Activated CD4-positive, alpha-beta memory T cell treated with anti-CD3 and anti-CD28 coated beads, Interleukin-2, amount 10 ng/mL, durations not matched to agents 7 days and 5 days (primary cell): Measurements from ENCODE around the gene PGP. TPM values are rescaled to one million over a fixed set of nuclear protein-coding genes. Genes with fewer than 3 reads are reported as not detected.
"Not testable (repeated sequence)": the region's sequence is repeated elsewhere in the genome, so short reads cannot be mapped to it uniquely, and the experiment has no call there.

Experiments used
- CTCF ChIA-PET: fragments of 350-600 bp; sonication (Branson Sonifier 250); formaldehyde crosslinking; loops from one replicate; lab custom pipeline; 2021; ENCODE audit warnings: antibody characterized with exemption, inconsistent platforms; lab: Charles Lee
- POLR2A ChIA-PET: fragments of 350-600 bp; sonication (Branson Sonifier 250); formaldehyde crosslinking; loops from one replicate; lab custom pipeline; 2021; ENCODE audit warnings: antibody characterized with exemption; lab: Charles Lee
- DNase-seq: peaks from one replicate; pipeline ENCODE4 v3.0.0-alpha.2; 2020
- H3K27ac Mint-ChIP-seq: one replicate; pipeline ENCODE4 v1.8.0; 2021; ENCODE audit warnings: mild to moderate bottlenecking, mixed read lengths
- H3K27me3 Mint-ChIP-seq: one replicate; pipeline ENCODE4 v1.8.0; 2021; ENCODE audit warnings: mixed read lengths
- H3K36me3 Mint-ChIP-seq: one replicate; pipeline ENCODE4 v1.8.0; 2021; ENCODE audit warnings: low read depth, mixed read lengths
- H3K4me1 Mint-ChIP-seq: one replicate; pipeline ENCODE4 v1.8.0; 2021; ENCODE audit warnings: mixed read lengths
- H3K4me3 Mint-ChIP-seq: one replicate; pipeline ENCODE4 v1.8.0; 2021; ENCODE audit warnings: mild to moderate bottlenecking, mixed read lengths
- H3K9me3 Mint-ChIP-seq: one replicate; pipeline ENCODE4 v1.8.0; 2021; ENCODE audit warnings: mixed read lengths
- total RNA-seq, 2 experiments: library from RNA; stranded (reverse); gene quantifications; one replicate each; pipeline ENCODE4 v1.2.3, GENCODE V29; 2021

PGP gene, protein sequence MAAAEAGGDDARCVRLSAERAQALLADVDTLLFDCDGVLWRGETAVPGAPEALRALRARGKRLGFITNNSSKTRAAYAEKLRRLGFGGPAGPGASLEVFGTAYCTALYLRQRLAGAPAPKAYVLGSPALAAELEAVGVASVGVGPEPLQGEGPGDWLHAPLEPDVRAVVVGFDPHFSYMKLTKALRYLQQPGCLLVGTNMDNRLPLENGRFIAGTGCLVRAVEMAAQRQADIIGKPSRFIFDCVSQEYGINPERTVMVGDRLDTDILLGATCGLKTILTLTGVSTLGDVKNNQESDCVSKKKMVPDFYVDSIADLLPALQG
- total RNA-seq, result 10 to 100 TPM; 17.9 to 19.2 TPM

DNA sequence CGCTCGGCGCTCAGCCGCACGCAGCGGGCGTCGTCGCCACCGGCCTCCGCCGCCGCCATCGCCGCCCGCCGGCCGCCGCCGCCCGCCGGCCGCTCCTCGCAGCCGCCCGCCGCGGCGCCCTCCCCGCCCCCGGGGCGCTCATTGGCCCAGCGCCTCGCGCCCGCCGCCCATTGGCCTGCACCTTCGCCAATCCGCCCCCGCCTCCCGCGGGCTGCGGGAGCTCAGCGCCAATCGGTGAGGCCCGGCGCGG lies at the start of gene PGP:
TSS of gene PGP (minus strand) at position 122 of the 250 bp plus-strand sequence. CDS start at position 59, 63 bp downstream.
- peaks cover 10% of the 10 kb centered on the region for H3K36me3 Mint-ChIP-seq
- H3K4me3 Mint-ChIP-seq, result peak within 1 kb of the TSS; percentile 82
- DNase-seq, result no peak
- no peaks in the 10 kb centered on the region for H3K27me3 Mint-ChIP-seq
- ChIA-PET CTCF (interaction anchor here (1.0 to 2.0 kb wide), 6 partner anchors 8 to 306 kb away, joined by 3 to 8 read pairs (median 5); partner anchors contain the start of genes AMDHD2, E4F1, ECI1 and TRAF7), POLR2A (interaction anchor here (0.6 to 3.7 kb wide), 16 partner anchors 9 to 537 kb away, joined by 3 to 43 read pairs (median 6); partner anchors contain the start of genes DNASE1L2, E4F1, ECI1 and JPT2)
- peaks cover 25% of the 10 kb centered on the region for H3K4me1 Mint-ChIP-seq
- no peaks in the 10 kb centered on the region for H3K9me3 Mint-ChIP-seq
- peak within 1 kb of the TSS; percentile 82 for H3K27ac Mint-ChIP-seq

DNA sequence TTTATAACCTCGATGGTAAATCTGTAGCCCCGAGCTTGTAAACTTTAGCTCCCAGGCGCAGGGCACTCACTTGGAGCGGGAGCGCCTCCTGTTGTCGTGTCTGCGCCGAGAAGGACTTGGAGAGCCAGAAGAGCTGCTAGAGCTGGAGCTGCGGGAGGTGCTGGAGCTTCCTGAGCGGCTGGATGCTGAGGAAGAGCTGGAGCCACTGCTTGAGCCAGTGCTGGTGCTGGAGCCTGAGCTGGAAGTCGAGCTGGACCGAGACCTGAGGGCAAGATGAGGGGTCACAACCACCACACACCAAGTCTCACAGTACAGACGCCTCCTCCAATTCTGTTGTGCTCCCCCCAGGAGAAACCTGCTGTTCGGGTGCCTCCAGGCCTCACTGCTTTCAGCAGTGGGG lies 48.4 kb upstream of the PGP start:
- Mint-ChIP-seq H3K36me3 (peaks cover 67% of the 10 kb centered on the region), H3K4me1 (peaks cover 29% of the 10 kb centered on the region)
- H3K4me3 Mint-ChIP-seq, H3K27ac Mint-ChIP-seq, H3K9me3 Mint-ChIP-seq, DNase-seq, H3K27me3 Mint-ChIP-seq: not testable (repeated sequence)
- POLR2A ChIA-PET, result interaction anchor here (5.3 kb wide), 1 partner anchor 11 kb away, joined by 42 read pairs; the partner anchor contains the start of gene ECI1
- CTCF ChIA-PET, result interaction anchor here (2.1 kb wide), 1 partner anchor 12 kb away, joined by 6 read pairs; the partner anchor contains the start of gene ECI1

DNA sequence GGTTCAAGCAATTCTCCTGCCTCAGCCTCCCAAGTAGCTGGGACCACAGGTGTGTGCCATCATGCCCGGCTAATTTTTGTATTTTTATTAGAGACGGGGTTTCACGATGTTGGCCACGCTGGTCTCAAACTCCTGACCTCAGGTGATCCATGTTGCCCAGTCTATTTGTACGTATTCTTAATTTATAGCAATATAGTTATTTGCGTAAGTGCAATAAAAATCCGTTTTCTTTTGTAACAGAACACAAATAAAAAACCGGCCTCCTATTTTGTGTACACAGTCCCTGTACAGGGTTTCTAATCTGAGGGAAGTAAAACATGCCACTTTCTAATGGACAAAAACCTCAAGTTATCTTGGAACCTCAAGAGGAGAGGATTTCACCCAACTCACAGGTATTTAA lies 45.6 kb upstream of the PGP start:
- H3K36me3 Mint-ChIP-seq, result peaks cover 76% of the 10 kb centered on the region
- H3K27ac Mint-ChIP-seq, result no peak overlapping the region
- no peaks in the 10 kb centered on the region for H3K27me3 Mint-ChIP-seq
- no peak for DNase-seq
- peaks cover 12% of the 10 kb centered on the region for H3K4me1 Mint-ChIP-seq
- ChIA-PET CTCF (no interaction called here), POLR2A (interaction anchor here (1.9 kb wide), 1 partner anchor 9 kb away, joined by 9 read pairs; the partner anchor contains the start of gene ECI1)
- H3K4me3 Mint-ChIP-seq, result no peak overlapping the region
- H3K9me3 Mint-ChIP-seq, result no peaks in the 10 kb centered on the region

DNA sequence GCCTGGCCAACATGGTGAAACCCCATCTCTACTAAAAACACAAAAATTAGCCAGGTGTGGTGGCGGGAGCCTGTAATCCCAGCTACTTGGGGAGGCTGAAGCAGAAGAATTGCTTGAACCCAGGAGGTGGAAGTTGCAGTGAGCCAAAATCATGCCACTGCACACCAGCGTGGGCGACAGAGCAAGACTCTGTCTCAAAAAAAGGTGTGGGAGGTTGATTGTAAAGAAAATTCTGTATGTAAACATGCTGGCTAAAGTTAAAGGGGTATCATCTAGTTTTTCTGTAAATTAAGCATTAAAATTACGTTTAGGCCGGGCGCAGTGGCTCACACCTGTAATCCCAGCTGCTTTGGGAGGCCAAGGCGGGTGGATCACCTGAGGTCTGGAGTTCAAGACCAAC lies 43.9 kb upstream of the PGP start:
- H3K4me1 Mint-ChIP-seq, H3K4me3 Mint-ChIP-seq, H3K27me3 Mint-ChIP-seq, CTCF ChIA-PET, H3K9me3 Mint-ChIP-seq, DNase-seq, H3K27ac Mint-ChIP-seq, POLR2A ChIA-PET: not testable (repeated sequence)
- H3K36me3 Mint-ChIP-seq, result peaks cover 70% of the 10 kb centered on the region

DNA sequence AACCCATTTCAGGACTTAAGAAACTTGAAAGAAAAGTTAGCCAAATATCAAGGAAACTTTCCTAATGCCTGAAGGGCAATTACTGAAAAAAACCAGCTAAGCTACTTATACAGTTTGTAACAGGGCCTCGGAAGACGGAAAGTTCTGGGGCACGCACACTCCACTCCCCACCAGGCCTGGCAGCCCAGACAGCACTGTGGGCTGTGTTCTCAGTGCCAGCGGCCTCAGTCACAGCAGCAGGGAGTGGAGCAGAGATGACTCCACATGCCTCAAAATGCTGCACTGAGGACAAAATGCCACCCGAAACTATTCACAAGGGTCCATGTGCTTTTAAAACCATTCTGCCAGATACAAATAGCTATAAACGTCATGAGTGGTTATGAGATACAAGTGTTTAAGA lies 43.1 kb upstream of the PGP start:
- POLR2A ChIA-PET, result no interaction called here
- DNase-seq, result no peak
- no peak overlapping the region for H3K27ac Mint-ChIP-seq

DNA sequence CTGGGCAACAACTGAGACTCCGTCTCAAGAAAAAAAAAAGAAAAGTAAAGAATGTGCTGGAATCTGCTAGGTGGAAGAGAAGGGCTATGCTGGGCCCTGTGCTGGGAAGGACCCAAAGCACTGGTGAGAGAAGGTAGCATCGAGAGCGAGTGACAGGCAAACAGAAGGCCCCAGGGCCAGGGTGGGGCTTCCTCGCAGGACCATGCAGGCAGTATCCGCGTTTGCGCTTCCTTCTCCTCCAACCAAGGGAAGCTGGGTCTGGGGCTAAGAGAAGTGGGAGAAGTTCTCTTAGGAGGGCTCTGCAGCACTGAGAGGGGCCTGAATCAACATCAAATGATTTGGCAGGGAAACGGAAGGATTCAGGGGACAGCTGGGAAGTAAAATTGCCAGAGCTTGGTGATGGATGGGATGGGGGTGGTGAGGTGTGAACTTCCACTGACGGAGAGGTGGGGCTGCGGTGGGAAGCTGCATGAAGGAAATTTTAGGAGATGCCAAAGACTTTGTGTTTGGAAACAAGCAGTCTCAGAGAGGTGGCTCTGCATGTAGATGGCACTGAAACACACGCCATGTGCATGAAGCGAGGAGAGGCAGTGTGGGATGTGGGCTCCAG lies 42.0 kb upstream of the PGP start:
- DNase-seq, result no peak
- no peak overlapping the region for H3K4me3 Mint-ChIP-seq
- CTCF ChIA-PET, result interaction anchor here (0.8 kb wide), 1 partner anchor 105 kb away, joined by 3 read pairs; no protein-coding TSS in a partner anchor
- peaks cover 10% of the 10 kb centered on the region for H3K4me1 Mint-ChIP-seq
- no peaks in the 10 kb centered on the region for H3K27me3 Mint-ChIP-seq
- H3K36me3 Mint-ChIP-seq, result peaks cover 64% of the 10 kb centered on the region
- POLR2A ChIA-PET, result interaction anchor here (1.0 to 1.7 kb wide), 2 partner anchors 13 to 42 kb away, joined by 6 read pairs; partner anchors contain the start of gene PGP
- H3K27ac Mint-ChIP-seq, result no peak overlapping the region
- no peaks in the 10 kb centered on the region for H3K9me3 Mint-ChIP-seq

More for the DNA sequence above, 43.1 kb upstream of the PGP start:
- Mint-ChIP-seq H3K36me3 (peaks cover 72% of the 10 kb centered on the region), H3K4me3 (no peak overlapping the region), H3K9me3 (no peaks in the 10 kb centered on the region), H3K4me1 (peaks cover 6% of the 10 kb centered on the region), H3K27me3 (no peaks in the 10 kb centered on the region)
- CTCF ChIA-PET, result interaction anchor here (0.6 kb wide), 1 partner anchor 662 kb away, joined by 3 read pairs; no protein-coding TSS in a partner anchor

DNA sequence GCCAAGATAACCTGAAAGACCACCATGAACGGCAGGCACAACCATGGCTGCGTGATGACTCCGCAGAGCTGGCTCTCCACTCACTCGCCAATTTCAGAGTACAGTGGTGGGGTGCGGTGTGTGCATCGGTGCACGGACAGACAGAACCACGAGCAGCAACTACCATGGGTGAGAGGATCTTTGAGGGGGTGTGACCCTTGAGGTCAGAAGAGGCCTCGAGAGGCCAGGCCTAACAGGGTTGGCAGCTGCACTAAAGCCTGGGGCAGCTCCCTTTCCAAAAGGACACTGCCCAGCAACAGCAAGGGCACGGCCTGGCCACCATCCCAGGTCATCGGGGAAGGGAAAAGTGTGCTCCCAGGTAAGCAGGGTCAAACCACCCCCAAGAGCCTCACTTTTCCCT lies 38.7 kb upstream of the PGP start:
- no peaks in the 10 kb centered on the region for H3K27me3 Mint-ChIP-seq
- DNase-seq, result no peak
- no peak overlapping the region for H3K4me3 Mint-ChIP-seq
- H3K9me3 Mint-ChIP-seq, result no peaks in the 10 kb centered on the region
- peaks cover 21% of the 10 kb centered on the region for H3K4me1 Mint-ChIP-seq
- peaks cover 46% of the 10 kb centered on the region for H3K36me3 Mint-ChIP-seq
- ChIA-PET POLR2A (interaction anchor here (0.7 to 5.4 kb wide), 6 partner anchors 11 to 660 kb away, joined by 3 to 43 read pairs (median 10); partner anchors contain the start of genes RNPS1 and TRAF7), CTCF (interaction anchor here (2.7 kb wide), 1 partner anchor 58 kb away, joined by 15 read pairs; no protein-coding TSS in a partner anchor)
- no peak overlapping the region for H3K27ac Mint-ChIP-seq

DNA sequence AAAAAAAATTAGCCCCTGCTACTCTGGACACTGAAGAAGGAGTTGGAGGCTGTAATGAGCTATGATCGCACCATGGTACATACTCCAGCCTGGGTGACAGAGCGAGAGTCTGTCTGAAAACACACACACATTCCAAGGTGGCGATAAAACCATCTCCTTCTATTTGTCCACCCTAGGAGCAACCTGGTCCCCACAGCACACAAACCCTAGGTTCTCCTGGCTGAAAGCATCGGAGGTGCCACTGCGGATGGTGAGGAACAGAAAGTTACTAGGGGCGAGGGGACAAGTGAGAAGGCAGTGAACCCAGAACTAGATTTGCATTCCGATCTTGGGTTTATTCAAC lies 38.1 kb upstream of the PGP start:
- H3K27ac Mint-ChIP-seq, result peak overlapping the region; percentile 40
- no peak for DNase-seq
- H3K4me1 Mint-ChIP-seq, result peaks cover 21% of the 10 kb centered on the region
- ChIA-PET POLR2A (interaction anchor here (0.6 to 5.4 kb wide), 9 partner anchors 12 to 660 kb away, joined by 3 to 43 read pairs (median 6); partner anchors contain the start of genes AMDHD2, DNASE1L2, NUBP2 and RNPS1), CTCF (interaction anchor here (0.9 to 2.7 kb wide), 2 partner anchors 16 to 58 kb away, joined by 3 to 15 read pairs; partner anchors contain the start of gene RNPS1)
- peaks cover 41% of the 10 kb centered on the region for H3K36me3 Mint-ChIP-seq
- H3K9me3 Mint-ChIP-seq, result no peaks in the 10 kb centered on the region
- H3K4me3 Mint-ChIP-seq, result no peak overlapping the region
- H3K27me3 Mint-ChIP-seq, result no peaks in the 10 kb centered on the region

DNA sequence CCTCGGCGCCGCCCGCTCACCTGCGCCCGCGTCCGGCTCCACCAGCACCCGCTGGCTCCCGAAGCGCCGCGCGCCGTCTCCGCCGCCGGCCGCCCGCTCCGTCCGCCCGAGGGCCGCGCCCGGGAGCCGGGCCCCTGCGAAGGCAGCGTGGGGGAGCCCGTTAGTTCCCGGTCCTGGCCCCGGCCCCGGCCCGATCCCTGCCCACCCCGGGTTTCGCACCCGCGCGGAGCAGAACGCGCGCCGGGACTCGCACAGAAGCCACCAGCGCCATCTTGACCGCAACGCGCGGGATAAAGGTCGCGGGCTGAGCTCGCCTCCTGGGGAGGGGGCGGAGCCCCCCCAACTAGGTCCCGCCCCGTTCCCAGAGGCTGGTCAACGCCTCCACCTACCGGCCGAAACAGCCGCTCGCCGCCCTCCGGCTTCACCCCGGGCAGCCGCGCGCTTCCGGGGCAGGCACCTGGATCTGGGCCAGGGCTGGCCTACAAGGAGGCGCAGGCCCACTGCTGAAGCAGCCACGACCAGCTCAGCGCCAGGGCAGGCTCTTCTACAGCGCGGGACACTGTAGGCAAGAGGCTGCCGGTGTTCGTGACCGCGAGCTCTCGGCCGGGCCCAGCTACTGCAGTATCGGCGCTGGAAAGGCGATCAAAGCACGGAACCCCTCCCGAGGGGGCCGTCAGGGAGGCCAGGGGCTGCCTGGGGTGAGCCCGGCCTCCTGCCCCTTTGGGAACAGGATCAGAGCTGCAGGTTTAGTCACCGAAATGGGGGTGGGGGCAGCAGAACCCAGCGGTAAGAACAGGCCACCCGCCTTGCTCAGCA lies 36.9 kb upstream of the PGP start, which contains the start of gene ECI1:
TSS of gene ECI1 (minus strand) at position 292 of the 816 bp plus-strand sequence. CDS start at position 271, 21 bp downstream.
- H3K4me1 Mint-ChIP-seq, result peaks cover 20% of the 10 kb centered on the region

DNA sequence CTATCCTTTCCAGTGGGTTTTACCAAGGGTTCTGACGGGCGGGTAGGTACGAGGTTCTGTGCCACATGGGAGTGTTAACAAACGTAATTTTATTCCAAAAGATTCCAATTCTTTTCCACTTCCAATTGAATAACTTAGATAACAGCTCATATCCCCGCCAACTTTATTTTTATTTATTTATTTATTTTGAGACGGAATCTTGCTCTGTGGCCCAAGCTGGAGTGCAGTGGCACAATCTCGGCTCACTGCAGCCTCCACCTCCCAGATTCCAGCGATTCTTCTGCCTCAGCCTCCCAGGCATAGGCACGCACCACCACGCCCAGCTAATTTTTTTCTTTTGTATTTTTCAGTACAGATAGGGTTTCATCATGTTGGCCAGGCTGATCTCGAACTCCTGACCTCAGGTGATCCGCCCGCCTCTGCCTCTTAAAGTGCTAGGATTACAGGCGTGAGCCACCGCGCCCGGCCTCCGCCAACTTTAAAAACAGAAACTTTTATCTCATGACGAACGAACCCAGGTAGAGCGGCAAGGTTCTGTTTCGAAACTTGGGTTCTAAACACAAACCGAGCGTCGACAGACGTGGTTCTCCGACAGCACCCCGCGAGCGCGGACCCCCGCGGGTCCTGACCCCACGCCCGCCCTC lies 36.1 kb upstream of the PGP start:
- Mint-ChIP-seq H3K4me1 (peaks cover 20% of the 10 kb centered on the region), H3K4me3 (peak overlapping the region; percentile 90), H3K36me3 (peaks cover 25% of the 10 kb centered on the region), H3K27me3 (no peaks in the 10 kb centered on the region), H3K27ac (peak overlapping the region; percentile 92), H3K9me3 (no peaks in the 10 kb centered on the region)
- CTCF ChIA-PET, result interaction anchor here (0.6 to 2.7 kb wide), 12 partner anchors 10 to 270 kb away, joined by 3 to 15 read pairs (median 4); partner anchors contain the start of genes AMDHD2, PGP, TBC1D24 and TEDC2
- POLR2A ChIA-PET, result interaction anchor here (0.6 to 5.4 kb wide), 18 partner anchors 9 to 906 kb away, joined by 3 to 43 read pairs (median 6); partner anchors contain the start of genes ATP6V0C, DNASE1L2, FAHD1 and HAGH
- peak; percentile 54 for DNase-seq

More for the DNA sequence above, 36.9 kb upstream of the PGP start, which contains the start of gene ECI1:
- ChIA-PET POLR2A (interaction anchor here (0.8 to 5.4 kb wide), 23 partner anchors 8 to 469 kb away, joined by 3 to 43 read pairs (median 5); partner anchors contain the start of genes ATP6V0C, BRICD5, CCNF and DNASE1L2), CTCF (interaction anchor here (0.6 to 2.7 kb wide), 12 partner anchors 10 to 269 kb away, joined by 3 to 15 read pairs (median 4); partner anchors contain the start of genes AMDHD2, PGP, RNPS1 and TEDC2)
- Mint-ChIP-seq H3K27ac (peak within 1 kb of the TSS; percentile 92), H3K4me3 (peak within 1 kb of the TSS; percentile 90), H3K27me3 (no peaks in the 10 kb centered on the region), H3K9me3 (no peaks in the 10 kb centered on the region), H3K36me3 (peaks cover 29% of the 10 kb centered on the region)
- DNase-seq, result peak; percentile 88

DNA sequence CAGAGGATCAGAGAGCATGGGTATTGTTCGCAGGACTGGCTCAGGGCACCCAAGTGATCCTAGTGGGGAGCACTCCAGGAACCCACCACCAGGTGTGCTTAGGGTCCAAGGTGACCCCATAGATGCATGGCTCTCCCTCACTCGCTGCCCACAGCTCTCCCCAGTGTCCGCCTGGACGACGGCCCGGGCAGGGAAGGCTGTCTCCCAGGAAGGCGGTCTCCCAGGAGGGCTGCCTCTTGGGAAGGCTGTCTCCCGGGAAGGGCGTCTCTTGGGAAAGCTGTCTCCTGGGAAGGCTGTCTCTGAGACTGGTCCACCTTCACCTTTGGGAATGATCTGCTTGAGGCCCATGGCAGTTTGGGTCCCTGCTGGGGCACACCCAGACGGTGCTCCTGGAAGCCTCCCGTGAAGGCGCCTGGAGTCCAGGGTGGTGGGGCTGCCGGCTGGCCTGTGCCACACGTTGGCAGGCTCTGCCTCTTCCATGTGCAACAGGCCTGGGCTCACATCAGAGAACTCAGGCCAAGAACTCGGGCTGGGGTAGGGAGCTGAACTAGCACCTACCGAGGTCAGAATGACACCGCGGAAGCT lies 31.8 kb upstream of the PGP start:
- DNase-seq, result no peak
- Mint-ChIP-seq H3K27me3 (no peaks in the 10 kb centered on the region), H3K27ac (no peak overlapping the region), H3K4me3 (no peak overlapping the region), H3K9me3 (no peaks in the 10 kb centered on the region), H3K36me3 (peaks cover 13% of the 10 kb centered on the region), H3K4me1 (peaks cover 11% of the 10 kb centered on the region)
- POLR2A ChIA-PET, result interaction anchor here (1.6 kb wide), 1 partner anchor 41 kb away, joined by 3 read pairs; the partner anchor contains the start of gene MLST8
- CTCF ChIA-PET, result no interaction called here
